ENCODE measurements around the gene AGMO.

Gene AGMO

GRCh38 chr7:15446722-15447121 lies 115.1 kb downstream of the AGMO start:
- DNase-seq = no peak

- DNase-seq = no peak
Measured at GRCh38 chr7:15446280-15446679, 115.5 kb downstream of the AGMO start.

- DNase-seq = no peak
Measured at GRCh38 chr7:15441915-15442314, 119.9 kb downstream of the AGMO start.

GRCh38 chr7:15440482-15440881 lies 121.3 kb downstream of the AGMO start:
- no peak for DNase-seq

- DNase-seq = no peak
Measured at GRCh38 chr7:15439853-15440252, 122.0 kb downstream of the AGMO start.

- no peak for DNase-seq
Measured at GRCh38 chr7:15433151-15433550, 128.7 kb downstream of the AGMO start.

GRCh38 chr7:15430911-15431310 lies 130.9 kb downstream of the AGMO start:
- DNase-seq = no peak

- DNase-seq = no peak
Measured at GRCh38 chr7:15430191-15430590, 131.6 kb downstream of the AGMO start.

- DNase-seq = no peak
Measured at GRCh38 chr7:15424468-15424867, 137.3 kb downstream of the AGMO start.

GRCh38 chr7:15419596-15419995 lies 142.2 kb downstream of the AGMO start:
- no peak for DNase-seq

GRCh38 chr7:15418264-15418663 lies 143.6 kb downstream of the AGMO start:
- no peak for DNase-seq

GRCh38 chr7:15417341-15417988 lies 144.3 kb downstream of the AGMO start:
- DNase-seq = no peak

- no peak for DNase-seq
Measured at GRCh38 chr7:15411019-15411418, 150.8 kb downstream of the AGMO start.

GRCh38 chr7:15407910-15408309 lies 153.9 kb downstream of the AGMO start:
- DNase-seq = no peak

GRCh38 chr7:15403751-15404150 lies 158.1 kb downstream of the AGMO start:
- no peak for DNase-seq

GRCh38 chr7:15403315-15403714 lies 158.5 kb downstream of the AGMO start:
- DNase-seq = no peak

- DNase-seq = no peak
Measured at GRCh38 chr7:15402436-15403136, 159.2 kb downstream of the AGMO start.

- no peak for DNase-seq
Measured at GRCh38 chr7:15400440-15400839, 161.4 kb downstream of the AGMO start.

- DNase-seq = no peak
Measured at GRCh38 chr7:15399441-15399840, 162.4 kb downstream of the AGMO start.

GRCh38 chr7:15397922-15398760 lies 163.7 kb downstream of the AGMO start:
- no peak for DNase-seq

- DNase-seq = no peak
Measured at GRCh38 chr7:15397159-15397550, 164.7 kb downstream of the AGMO start.

- no peak for DNase-seq
Measured at GRCh38 chr7:15396210-15397158, 165.3 kb downstream of the AGMO start.

- DNase-seq = no peak
Measured at GRCh38 chr7:15389073-15389472, 172.7 kb downstream of the AGMO start.

Data from activated naive CD4-positive, alpha-beta T cell treated with Interleukin-2 at 50 U/mL for 16 hours (primary cell).